GM20000 (cell line): Measurements from ENCODE around the gene OSBPL1A.

Experiments
- DNase-seq: peaks from one replicate; pipeline ENCODE4 v3.0.0; 2012; ENCODE audit warnings: low spot score
- TF ChIP-seq, protein P1 (sequence below): IDR thresholded peaks from 2 replicates; pipeline ENCODE4 v1.5.1; 2012; ENCODE audit warnings: mild to moderate bottlenecking, control low read depth; ENCODE audit errors: extremely low read depth, missing control alignments

OSBPL1A gene

DNA sequence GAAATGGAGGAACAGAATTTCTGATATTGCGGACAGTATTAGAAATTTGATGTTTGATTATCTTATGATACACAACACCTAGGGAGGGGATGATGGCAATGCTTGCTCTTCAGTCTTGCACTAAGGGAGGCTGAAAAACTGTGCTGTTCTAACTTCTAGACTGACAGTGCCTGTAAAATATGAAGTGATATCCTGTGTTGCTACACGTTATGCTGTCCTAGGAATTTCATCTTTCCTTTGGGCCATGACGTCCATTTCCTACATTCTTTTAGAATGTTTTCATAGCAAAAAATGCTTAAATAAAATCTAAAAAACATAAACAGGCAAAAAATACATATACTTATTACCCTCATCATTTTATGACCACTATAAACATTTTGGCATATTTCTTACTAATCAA is 55.3 kb downstream of the OSBPL1A start:
- TF ChIP-seq, protein P1, sequence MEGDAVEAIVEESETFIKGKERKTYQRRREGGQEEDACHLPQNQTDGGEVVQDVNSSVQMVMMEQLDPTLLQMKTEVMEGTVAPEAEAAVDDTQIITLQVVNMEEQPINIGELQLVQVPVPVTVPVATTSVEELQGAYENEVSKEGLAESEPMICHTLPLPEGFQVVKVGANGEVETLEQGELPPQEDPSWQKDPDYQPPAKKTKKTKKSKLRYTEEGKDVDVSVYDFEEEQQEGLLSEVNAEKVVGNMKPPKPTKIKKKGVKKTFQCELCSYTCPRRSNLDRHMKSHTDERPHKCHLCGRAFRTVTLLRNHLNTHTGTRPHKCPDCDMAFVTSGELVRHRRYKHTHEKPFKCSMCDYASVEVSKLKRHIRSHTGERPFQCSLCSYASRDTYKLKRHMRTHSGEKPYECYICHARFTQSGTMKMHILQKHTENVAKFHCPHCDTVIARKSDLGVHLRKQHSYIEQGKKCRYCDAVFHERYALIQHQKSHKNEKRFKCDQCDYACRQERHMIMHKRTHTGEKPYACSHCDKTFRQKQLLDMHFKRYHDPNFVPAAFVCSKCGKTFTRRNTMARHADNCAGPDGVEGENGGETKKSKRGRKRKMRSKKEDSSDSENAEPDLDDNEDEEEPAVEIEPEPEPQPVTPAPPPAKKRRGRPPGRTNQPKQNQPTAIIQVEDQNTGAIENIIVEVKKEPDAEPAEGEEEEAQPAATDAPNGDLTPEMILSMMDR = no peak
- no peak for DNase-seq

DNA sequence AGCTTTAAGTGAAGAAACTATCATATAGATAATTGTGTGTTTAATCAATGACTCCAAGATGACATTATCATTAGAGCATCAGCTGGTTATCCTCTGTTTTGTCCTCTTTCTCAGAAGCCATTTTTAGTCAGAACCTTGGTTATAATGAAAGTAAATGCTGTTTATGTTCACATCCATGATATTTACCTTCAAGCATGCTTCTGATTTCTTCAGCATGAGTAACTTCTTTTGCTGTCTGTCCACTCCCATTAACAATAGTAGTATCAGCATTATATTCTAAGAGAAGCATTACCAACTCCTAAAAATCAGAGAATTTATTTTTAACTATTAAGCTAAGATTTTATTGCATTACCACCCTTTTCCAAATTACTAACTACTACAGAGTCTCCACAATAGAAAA is 56.3 kb downstream of the OSBPL1A start:
- no peak for DNase-seq
- TF ChIP-seq, protein P1 = no peak

DNA sequence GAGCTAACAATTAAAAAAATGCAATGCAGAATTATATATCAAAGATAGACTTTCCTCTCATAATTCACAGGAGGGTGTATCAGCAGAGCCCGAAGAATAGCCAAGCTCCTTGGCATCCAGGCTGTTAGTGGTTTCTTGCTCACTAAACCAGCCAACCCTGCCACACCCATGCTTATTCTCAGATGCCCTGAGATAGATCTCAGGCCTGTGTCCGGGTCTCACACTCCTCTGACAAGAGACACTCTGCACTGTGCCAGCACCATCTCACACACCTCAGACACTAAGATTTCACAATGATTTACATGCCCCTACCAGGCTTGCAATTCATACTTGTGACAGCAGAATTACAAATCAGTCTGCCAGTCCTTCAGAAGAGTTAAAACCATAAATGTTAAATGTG is 64.5 kb downstream of the OSBPL1A start:
- TF ChIP-seq, protein P1 = no peak

DNA sequence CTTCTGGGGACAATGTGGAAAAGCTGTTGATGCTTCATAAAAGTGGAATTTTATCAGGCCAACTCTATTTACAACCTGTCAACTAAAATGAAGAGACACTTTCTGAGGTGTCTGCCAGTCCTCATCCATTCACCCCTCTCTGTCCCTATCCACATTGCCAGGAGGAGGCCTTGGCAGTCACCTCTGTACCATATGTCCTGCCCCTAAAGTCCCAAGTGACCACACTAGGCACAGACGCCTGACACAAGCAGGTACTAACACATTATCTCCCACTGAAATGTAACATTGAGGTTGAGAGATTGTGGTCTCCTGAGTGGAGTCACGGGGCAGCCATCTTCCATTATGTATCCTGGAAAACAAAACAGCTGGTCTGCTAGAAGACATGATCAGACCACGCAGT is 71.4 kb downstream of the OSBPL1A start:
- no peak for DNase-seq
- TF ChIP-seq, protein P1 = no peak

More for the DNA sequence above, 64.5 kb downstream of the OSBPL1A start:
- no peak for DNase-seq

DNA sequence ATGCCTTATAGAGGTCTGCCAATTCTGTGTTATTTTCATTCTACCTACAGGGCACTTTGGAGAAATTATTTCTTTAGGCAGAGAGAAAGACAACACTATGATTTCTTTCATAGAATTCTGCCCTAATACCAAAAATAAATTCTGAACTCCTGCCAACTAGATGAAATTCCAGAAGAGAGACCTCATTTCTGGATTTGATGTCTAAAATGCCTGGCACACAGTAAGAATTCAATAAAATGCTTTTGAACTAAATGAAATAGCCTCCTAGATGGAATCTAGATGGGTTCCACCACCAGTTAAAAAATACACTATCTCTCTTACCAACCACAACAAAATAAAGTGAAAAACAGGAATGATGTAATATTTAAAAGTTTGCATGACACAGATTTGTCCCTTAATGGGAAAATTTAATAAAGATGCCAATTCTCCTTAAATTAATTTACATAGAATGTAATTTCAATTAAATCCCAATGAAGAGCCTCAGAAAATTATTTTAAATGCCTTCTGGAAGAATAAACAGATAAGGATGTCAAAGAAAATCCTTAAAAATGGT is 75.0 kb downstream of the OSBPL1A start:
- no peak for DNase-seq
- TF ChIP-seq, protein P1 = no peak

DNA sequence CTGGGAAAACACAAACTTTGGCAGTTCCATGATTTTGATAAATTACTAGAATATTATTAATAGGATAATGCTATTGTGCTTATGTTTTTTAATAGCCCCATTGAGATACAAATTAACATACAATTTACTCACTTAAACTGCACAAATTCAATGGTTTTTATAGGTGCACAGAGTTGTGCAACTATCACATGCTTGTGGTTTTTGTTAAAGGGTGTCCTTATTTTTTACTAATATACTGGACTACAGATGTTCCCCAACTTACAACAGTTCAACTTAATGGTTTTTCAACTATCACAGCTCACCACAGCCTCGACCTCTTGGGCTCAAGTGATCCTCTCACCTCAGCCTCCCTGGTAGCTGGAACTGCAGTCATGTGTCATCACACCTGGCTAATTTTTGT is 76.6 kb downstream of the OSBPL1A start:
- DNase-seq = no peak

DNA sequence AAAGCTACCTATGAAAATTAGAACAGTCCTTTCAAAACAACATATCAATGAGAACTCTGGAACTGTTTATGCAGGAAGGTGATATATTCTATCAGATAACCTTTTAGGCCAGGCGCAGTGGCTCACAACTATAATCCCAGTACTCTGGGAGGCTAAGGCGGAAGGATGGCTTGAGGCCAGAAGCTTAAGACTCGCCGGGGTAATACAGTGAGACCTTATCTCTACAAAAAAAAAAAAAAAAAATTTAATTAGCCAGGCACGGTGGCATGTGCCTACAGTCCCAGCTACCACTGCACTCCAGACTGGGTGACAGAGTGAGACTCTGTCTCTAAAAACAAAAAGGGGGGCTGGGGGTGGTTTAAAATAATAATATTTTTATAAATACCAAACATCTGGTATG is 77.9 kb downstream of the OSBPL1A start:
- no peak for DNase-seq
- TF ChIP-seq, protein P1 = no peak

More for the DNA sequence above, 76.6 kb downstream of the OSBPL1A start:
- TF ChIP-seq, protein P1 = no peak

DNA sequence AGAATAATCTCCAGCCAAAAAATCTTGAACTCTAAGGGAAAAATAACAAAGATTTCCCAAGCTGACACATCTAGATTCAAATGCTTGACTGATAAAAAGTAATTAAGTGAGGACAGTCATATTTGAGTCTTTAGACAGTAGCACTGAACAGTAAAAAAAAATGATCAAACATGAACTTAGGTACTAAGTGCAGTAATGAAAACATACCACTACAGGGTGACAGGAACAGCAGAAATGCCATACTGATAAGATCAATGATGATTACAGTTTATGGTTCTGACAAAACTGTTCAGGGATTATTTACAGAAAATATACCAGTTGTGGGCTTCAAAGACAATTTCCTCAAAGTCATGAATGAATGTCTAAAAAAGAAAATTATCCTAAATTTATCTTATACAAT is 80.3 kb downstream of the OSBPL1A start:
- DNase-seq = no peak
- TF ChIP-seq, protein P1 = no peak
